H9 (cell line): Measurements from ENCODE around the gene RND2. TPM values are rescaled to one million over a fixed set of nuclear protein-coding genes. Genes with fewer than 3 reads are reported as not detected.
A peak's percentile ranks its signal among the peaks of the same experiment; 100 is the strongest.

Experiments used
- DNase-seq: peaks from one replicate; pipeline ENCODE4 v3.0.0-alpha.2; 2017
- H2AFZ ChIP-seq: one replicate; pipeline ENCODE4 v1.6.1; 2013; ENCODE audit warnings: mild to moderate bottlenecking, low read length, control low read depth, moderate library complexity
- H2AK5ac ChIP-seq: 2 replicates; pipeline ENCODE4 v1.6.1; 2013; ENCODE audit warnings: low read length, control low read depth, mixed read lengths; ENCODE audit not compliant: insufficient read length
- H2BK120ac ChIP-seq: one replicate; pipeline ENCODE4 v1.6.1; 2013; ENCODE audit warnings: low read depth, mild to moderate bottlenecking, low read length, control low read depth, inconsistent platforms; ENCODE audit not compliant: poor library complexity, severe bottlenecking
- H2BK12ac ChIP-seq: 2 replicates; pipeline ENCODE4 v1.6.1; 2013; ENCODE audit warnings: low read length, control low read depth, mixed read lengths, low read depth; ENCODE audit not compliant: insufficient read length
- H2BK15ac ChIP-seq: 2 replicates; pipeline ENCODE4 v1.6.1; 2013; ENCODE audit warnings: low read depth, low read length, control low read depth
- H2BK20ac ChIP-seq: one replicate; pipeline ENCODE4 v1.6.1; 2013; ENCODE audit warnings: low read depth, mild to moderate bottlenecking, low read length, control low read depth, inconsistent platforms; ENCODE audit not compliant: poor library complexity, severe bottlenecking
- H2BK5ac ChIP-seq: 2 replicates; pipeline ENCODE4 v1.6.1; 2013; ENCODE audit warnings: low read length, control low read depth, mixed read lengths; ENCODE audit not compliant: insufficient read length
- H3K14ac ChIP-seq: 2 replicates; pipeline ENCODE4 v1.6.1; 2013; ENCODE audit warnings: low read length, control low read depth; ENCODE audit not compliant: insufficient read depth
- H3K18ac ChIP-seq: 2 replicates; pipeline ENCODE4 v1.6.1; 2013; ENCODE audit warnings: low read depth, mild to moderate bottlenecking, mixed read lengths, low read length, control low read depth; ENCODE audit not compliant: insufficient read length
- H3K23ac ChIP-seq: 2 replicates; pipeline ENCODE4 v1.6.1; 2013; ENCODE audit warnings: low read length, control low read depth, mixed read lengths, low read depth; ENCODE audit not compliant: insufficient read length
- H3K23me2 ChIP-seq: 2 replicates; pipeline ENCODE4 v1.6.1; 2013; ENCODE audit warnings: low read depth, mild to moderate bottlenecking, mixed read lengths, low read length, control low read depth; ENCODE audit not compliant: insufficient read length, poor library complexity, severe bottlenecking
- H3K27ac ChIP-seq: 2 replicates; pipeline ENCODE4 v1.5.1; 2013; ENCODE audit warnings: low read length, control low read depth, mixed read lengths, low read depth; ENCODE audit not compliant: insufficient read length
- H3K27me3 ChIP-seq: 2 replicates; pipeline ENCODE4 v1.6.1; 2013; ENCODE audit warnings: low read length, control low read depth, inconsistent platforms; ENCODE audit not compliant: insufficient read depth
- H3K4ac ChIP-seq: 2 replicates; pipeline ENCODE4 v1.6.1; 2013; ENCODE audit warnings: low read depth, mild to moderate bottlenecking, control low read depth, inconsistent platforms, low read length, moderate library complexity
- H3K4me1 ChIP-seq: 2 replicates; pipeline ENCODE4 v1.6.1; 2013; ENCODE audit warnings: low read length, control low read depth, inconsistent platforms; ENCODE audit not compliant: insufficient read depth
- H3K4me2 ChIP-seq: 2 replicates; pipeline ENCODE4 v1.6.1; 2013; ENCODE audit warnings: low read length, control low read depth, mixed read lengths; ENCODE audit not compliant: insufficient read length, insufficient read depth
- H3K56ac ChIP-seq: 2 replicates; pipeline ENCODE4 v1.6.1; 2013; ENCODE audit warnings: low read depth, mild to moderate bottlenecking, mixed read lengths, low read length, control low read depth; ENCODE audit not compliant: insufficient read length
- H3K79me1 ChIP-seq: 2 replicates; pipeline ENCODE4 v1.6.1; 2013; ENCODE audit warnings: low read depth, mild to moderate bottlenecking, moderate library complexity, low read length, control low read depth, inconsistent platforms; ENCODE audit not compliant: insufficient read depth, poor library complexity, severe bottlenecking
- H3K79me2 ChIP-seq: 2 replicates; pipeline ENCODE4 v1.6.1; 2013; ENCODE audit warnings: low read length, control low read depth, inconsistent platforms; ENCODE audit not compliant: insufficient read depth
- H3K9ac ChIP-seq: 2 replicates; pipeline ENCODE4 v1.6.1; 2013; ENCODE audit warnings: low read length, control low read depth, mixed read lengths; ENCODE audit not compliant: insufficient read length; ENCODE audit errors: extremely low read depth
- H3K9me3 ChIP-seq: one replicate; pipeline ENCODE4 v1.6.1; 2013; ENCODE audit warnings: low read depth, low read length, inconsistent platforms; ENCODE audit not compliant: control insufficient read depth
- H3T11ph ChIP-seq: one replicate; pipeline ENCODE4 v1.6.1; 2013; ENCODE audit warnings: mild to moderate bottlenecking, low read length, control low read depth, inconsistent platforms
- H4K20me1 ChIP-seq: one replicate; pipeline ENCODE4 v1.6.1; 2013; ENCODE audit not compliant: control insufficient read depth, insufficient read length, insufficient read depth
- H4K5ac ChIP-seq: 2 replicates; pipeline ENCODE4 v1.6.1; 2013; ENCODE audit warnings: low read depth, mild to moderate bottlenecking, mixed read lengths, low read length, control low read depth; ENCODE audit not compliant: insufficient read length
- H4K8ac ChIP-seq: replicated peaks from 2 replicates; pipeline ENCODE4 v1.6.1; 2013; ENCODE audit warnings: low read length, control low read depth, mixed read lengths, low read depth; ENCODE audit not compliant: insufficient read length
- H4K91ac ChIP-seq: 2 replicates; pipeline ENCODE4 v1.6.1; 2013; ENCODE audit warnings: low read depth, mild to moderate bottlenecking, moderate library complexity, mixed read lengths, low read length, control low read depth; ENCODE audit not compliant: insufficient read length
- H3K27ac Mint-ChIP-seq, 3 experiments: 2 replicates in 2 of 3; 3 replicates in 1 of 3; pipeline ENCODE4 v1.8.0; 2020 to 2021; ENCODE audit warnings: mixed read lengths in 3 of 3, mild to moderate bottlenecking in 1 of 3, moderate library complexity in 1 of 3
- H3K27me3 Mint-ChIP-seq: 2 replicates; pipeline ENCODE4 v1.8.0; 2021; ENCODE audit warnings: low read depth, mild to moderate bottlenecking, moderate library complexity, mixed read lengths
- H3K36me3 Mint-ChIP-seq, 3 experiments: 2 replicates in 2 of 3; 3 replicates in 1 of 3; pipeline ENCODE4 v1.8.0; 2020 to 2021; ENCODE audit warnings: low read depth in 3 of 3, mixed read lengths in 3 of 3; ENCODE audit not compliant: insufficient read depth in 1 of 3
- H3K4me1 Mint-ChIP-seq, 2 experiments: 2 replicates each; pipeline ENCODE4 v1.8.0; 2020; ENCODE audit warnings: mixed read lengths in 2 of 2
- H3K4me3 Mint-ChIP-seq, 2 experiments: 2 replicates in 1 of 2; 3 replicates in 1 of 2; pipeline ENCODE4 v1.8.0; 2020 to 2021; ENCODE audit warnings: mild to moderate bottlenecking in 2 of 2, mixed read lengths in 2 of 2, moderate library complexity in 1 of 2
- H3K9me3 Mint-ChIP-seq, 2 experiments: 2 replicates in 1 of 2; 3 replicates in 1 of 2; pipeline ENCODE4 v1.8.0; 2020; ENCODE audit warnings: mild to moderate bottlenecking in 2 of 2, mixed read lengths in 2 of 2, moderate library complexity in 1 of 2
- CTCF ChIP-seq: fragments of 200-600 bp; sonication (generic); conservative IDR thresholded peaks from 3 replicates; pipeline ENCODE4 v1.8.0; 2021; ENCODE audit warnings: antibody characterized with exemption, mild to moderate bottlenecking
- WGBS: extraction: QIAGEN DNeasy Blood & Tissue Kit; methylation state at CpG from one replicate; pipeline ENCODE4 v1.1.7; 2013; ENCODE audit warnings: missing lambda C conversion rate, low lambda C conversion rate, mixed read lengths; ENCODE audit not compliant: insufficient read length; ENCODE audit errors: extremely low coverage; 5-methylcytosine and 5-hydroxymethylcytosine counted together
- total RNA-seq: library from RNA; stranded (reverse); gene quantifications from 2 replicates; pipeline ENCODE4 v1.2.1, GENCODE V29; 2021

RND2 gene
- total RNA-seq, 1 experiment from 2014 or later, result 47.8 TPM

GRCh38 chr17:43014020-43014648, 10.9 kb upstream of the RND2 start:
- H2BK5ac ChIP-seq, result no peak overlapping the region
- no peak overlapping the region for H3K9ac ChIP-seq
- no peak overlapping the region for H4K91ac ChIP-seq
- H2AFZ ChIP-seq, result no peak overlapping the region
- no peak overlapping the region for H3K14ac ChIP-seq
- no peak overlapping the region for H3T11ph ChIP-seq
- no peak overlapping the region for H2BK12ac ChIP-seq
- no peak for TF ChIP-seq CTCF
- no peak overlapping the region for H4K8ac ChIP-seq
- Mint-ChIP-seq H3K27me3 (no peaks in the 10 kb centered on the region), H3K27ac (peak overlapping the region; percentile 56 to 85 (median 65); a peak in 5 of 7 replicates), H3K9me3 (no peaks in the 10 kb centered on the region), H3K4me1 (peaks cover 20 to 47% of the 10 kb centered on the region in 2 experiments), H3K4me3 (no peak overlapping the region), H3K36me3 (peaks cover 11 to 40% (median 37%) of the 10 kb centered on the region in 3 experiments; a peak in 6 of 7 replicates)
- DNase-seq, result no peak
- no peak overlapping the region for H3K23ac ChIP-seq
- no peak overlapping the region for H2AK5ac ChIP-seq
- no peak overlapping the region for H3K4ac ChIP-seq
- H3K18ac ChIP-seq, result no peak overlapping the region
- H3K27me3 ChIP-seq, result no peaks in the 10 kb centered on the region
- H3K23me2 ChIP-seq, result no peaks in the 10 kb centered on the region
- no peak overlapping the region for H2BK120ac ChIP-seq
- H3K56ac ChIP-seq, result no peak overlapping the region
- H2BK15ac ChIP-seq, result no peak overlapping the region
- no peaks in the 10 kb centered on the region for H3K79me2 ChIP-seq
- no peak overlapping the region for H2BK20ac ChIP-seq
- no peaks in the 10 kb centered on the region for H3K9me3 ChIP-seq
- H3K27ac ChIP-seq, result no peak overlapping the region
- H3K4me2 ChIP-seq, result no peak overlapping the region
- no peaks in the 10 kb centered on the region for H3K79me1 ChIP-seq
- H3K4me1 ChIP-seq, result no peaks in the 10 kb centered on the region; the same call in 1 of the 2 replicates
- WGBS, result no CpG with 5 or more reads among the region's 12 CpGs
- H4K20me1 ChIP-seq, result no peaks in the 10 kb centered on the region
- H4K5ac ChIP-seq, result no peak overlapping the region
